ENCODE data around the gene LMAN1L.

LMAN1L gene

GRCh38 chr15:74789171-74789631 is 23.4 kb upstream of the LMAN1L start:
- Histone ChIP-seq H3K9me3 (no peaks in the 10 kb centered on the region), H3K4me1 (peaks cover 13% of the 10 kb centered on the region), H3K27me3 (no peaks in the 10 kb centered on the region), H3K4me3 (ENCODE audit: low read depth, low read length) (no peak overlapping the region), H3K36me3 (peaks cover 7% of the 10 kb centered on the region; the same call in 1 of the 2 replicates)
- TF ChIP-seq CTCF (IDR thresholded peaks at IDR 0.05; ENCODE audit: low read depth, low read length) = no peak
- DNase-seq = no peak

GRCh38 chr15:74789741-74790079 is 22.9 kb upstream of the LMAN1L start:
- Histone ChIP-seq H3K4me1 (peaks cover 13% of the 10 kb centered on the region), H3K4me3 (ENCODE audit: low read depth, low read length) (no peak overlapping the region)

DNA sequence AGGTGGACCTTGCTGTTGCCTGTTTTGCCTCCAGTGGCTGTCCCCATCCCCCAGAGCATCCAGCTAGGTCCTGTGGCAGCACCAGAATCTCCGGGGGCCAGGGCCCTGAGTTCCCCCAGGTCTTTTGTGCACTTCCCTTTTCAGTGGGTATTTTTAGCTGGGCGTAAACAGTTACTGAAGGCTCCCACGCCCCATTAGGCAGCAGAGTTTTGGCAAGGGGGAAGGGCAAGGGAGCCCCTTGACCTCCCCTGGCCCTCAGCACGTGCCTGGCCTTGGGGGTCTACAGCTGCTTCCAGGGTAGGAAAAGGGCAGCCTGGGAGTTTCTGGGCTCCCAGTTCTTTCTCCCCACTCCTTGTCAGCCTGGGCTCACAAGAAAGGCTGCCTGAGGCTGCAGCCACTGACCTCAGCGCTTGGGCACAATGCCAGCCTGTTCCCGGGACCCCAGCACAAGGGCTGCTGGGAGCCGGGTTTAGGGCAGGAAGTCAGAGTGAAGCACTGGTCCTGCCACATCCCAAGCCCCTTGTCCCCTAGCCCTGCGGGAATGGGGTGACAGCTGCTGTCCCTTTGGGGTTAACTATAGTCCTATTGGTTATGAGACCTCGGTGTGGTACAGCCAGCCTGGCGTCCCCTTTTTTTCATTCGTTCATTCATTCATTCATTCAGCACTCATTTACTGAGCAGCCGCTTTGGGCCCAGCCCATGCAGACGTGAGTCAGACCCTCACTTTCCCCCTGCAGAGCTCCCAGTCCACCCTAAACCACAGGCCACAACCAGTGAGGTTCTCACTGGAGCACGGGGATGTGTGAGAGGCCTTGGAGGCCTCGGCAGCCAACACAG is 22.3 kb upstream of the LMAN1L start:
- Histone ChIP-seq H3K4me1 (peaks cover 13% of the 10 kb centered on the region), H3K9me3 (no peaks in the 10 kb centered on the region), H3K36me3 (peaks cover 5% of the 10 kb centered on the region; the same call in 1 of the 2 replicates), H3K4me3 (ENCODE audit: low read depth, low read length) (no peak overlapping the region), H3K27me3 (no peaks in the 10 kb centered on the region)
- TF ChIP-seq CTCF (IDR thresholded peaks at IDR 0.05; ENCODE audit: low read depth, low read length) = no peak
- peak; percentile 82 for DNase-seq

More at GRCh38 chr15:74789741-74790079, 22.9 kb upstream of the LMAN1L start:
- Histone ChIP-seq H3K9me3 (no peaks in the 10 kb centered on the region), H3K27me3 (no peaks in the 10 kb centered on the region), H3K36me3 (peaks cover 7% of the 10 kb centered on the region; the same call in 1 of the 2 replicates)
- TF ChIP-seq CTCF (IDR thresholded peaks at IDR 0.05; ENCODE audit: low read depth, low read length) = no peak
- no peak for DNase-seq

- Histone ChIP-seq H3K36me3 (peaks cover 5% of the 10 kb centered on the region; the same call in 1 of the 2 replicates), H3K9me3 (no peaks in the 10 kb centered on the region), H3K27me3 (no peaks in the 10 kb centered on the region), H3K4me1 (peaks cover 13% of the 10 kb centered on the region), H3K4me3 (ENCODE audit: low read depth, low read length) (no peak overlapping the region)
- TF ChIP-seq CTCF (IDR thresholded peaks at IDR 0.05; ENCODE audit: low read depth, low read length) = no peak
- DNase-seq = no peak
Measured at GRCh38 chr15:74791007-74791406, 21.6 kb upstream of the LMAN1L start.

DNA sequence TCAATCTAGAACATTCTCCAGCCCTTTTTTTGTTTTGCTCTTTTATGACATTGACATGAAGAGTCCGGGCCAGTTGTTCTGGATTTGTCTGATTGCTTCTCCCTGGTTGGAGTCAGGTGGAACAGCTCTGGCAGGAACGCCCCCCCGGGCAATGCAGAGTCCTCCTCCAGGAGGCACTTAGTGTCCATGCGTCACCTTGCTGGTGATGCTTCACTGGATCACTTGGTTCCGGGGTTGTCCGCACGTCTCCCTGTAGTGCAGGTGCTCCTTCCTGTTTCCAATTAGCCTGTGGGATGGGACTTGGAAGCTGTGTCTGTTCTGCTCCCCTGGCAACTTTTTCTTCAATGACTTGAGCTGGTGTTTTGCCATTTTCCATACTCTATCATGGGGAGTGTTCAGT is 21.0 kb upstream of the LMAN1L start:
- H3K36me3 ChIP-seq = peaks cover 5% of the 10 kb centered on the region; the same call in 1 of the 2 replicates
- no peaks in the 10 kb centered on the region for H3K9me3 ChIP-seq
- H3K4me1 ChIP-seq = peaks cover 13% of the 10 kb centered on the region
- no peak for TF ChIP-seq CTCF (IDR thresholded peaks at IDR 0.05; ENCODE audit: low read depth, low read length)
- no peaks in the 10 kb centered on the region for H3K27me3 ChIP-seq
- no peak for DNase-seq
- H3K4me3 ChIP-seq (ENCODE audit: low read depth, low read length) = no peak overlapping the region
